HG02623 (cell line): ENCODE measurements around the gene SPAG5.

Source experiments
- ATAC-seq: cut with Tn5 transposase; IDR thresholded peaks from one replicate; pipeline ENCODE4 v1.9.1; 2021; ENCODE audit warnings: moderate library complexity; ENCODE audit not compliant: unreplicated experiment

The SPAG5 gene

DNA sequence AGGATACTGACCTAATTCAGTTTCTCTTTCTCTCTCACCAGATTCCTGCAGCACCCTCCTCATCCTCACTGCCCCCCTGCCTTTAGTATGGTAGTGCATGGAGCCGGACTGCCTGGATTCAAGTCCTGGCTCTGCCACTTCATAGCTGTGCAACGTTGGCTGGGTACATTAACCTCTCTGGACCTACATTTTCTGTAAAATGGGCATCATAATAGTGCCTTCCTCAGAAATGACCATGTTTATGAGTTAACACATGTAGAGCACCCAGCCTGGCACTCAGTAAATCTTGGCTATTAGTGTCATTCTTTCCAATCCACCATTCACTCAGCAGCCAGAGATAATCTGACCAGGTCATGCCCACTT, 53.7 kb downstream of the SPAG5 start:
- ATAC-seq: no peak

DNA sequence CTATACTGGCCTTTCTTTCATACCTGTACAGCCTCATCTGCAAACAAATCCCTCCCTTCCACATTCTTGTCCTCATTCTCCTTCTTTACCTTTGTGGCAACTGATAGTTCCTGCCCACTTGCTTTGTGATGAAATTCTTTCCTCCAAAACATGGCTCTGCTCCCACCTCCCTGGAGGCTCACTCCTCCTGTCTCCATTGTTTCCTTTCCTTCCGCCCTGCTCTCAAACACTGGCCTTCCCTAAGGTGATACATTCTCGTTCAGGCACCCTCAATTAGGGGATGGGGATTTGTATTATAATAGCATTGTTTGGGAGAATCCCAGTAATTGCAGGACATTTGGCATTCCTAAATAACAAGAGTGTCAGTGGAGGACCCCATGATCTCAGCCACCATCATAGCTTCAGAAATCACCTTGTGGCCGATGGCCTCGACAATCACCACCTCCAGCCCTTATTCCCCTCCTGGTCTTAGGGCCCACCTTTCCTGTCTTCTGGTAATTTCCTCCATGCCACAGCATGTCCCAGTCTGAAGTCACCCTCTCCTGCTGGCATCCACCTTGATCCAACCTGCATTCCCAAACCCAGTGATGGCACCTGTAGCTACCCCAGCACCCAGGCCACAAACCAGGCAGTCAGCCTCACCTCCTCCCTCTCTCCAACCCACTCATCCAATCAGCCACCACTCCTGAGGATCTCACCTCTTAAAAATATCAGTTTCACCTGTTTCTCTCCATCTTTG, 54.3 kb downstream of the SPAG5 start:
- ATAC-seq: no peak

DNA sequence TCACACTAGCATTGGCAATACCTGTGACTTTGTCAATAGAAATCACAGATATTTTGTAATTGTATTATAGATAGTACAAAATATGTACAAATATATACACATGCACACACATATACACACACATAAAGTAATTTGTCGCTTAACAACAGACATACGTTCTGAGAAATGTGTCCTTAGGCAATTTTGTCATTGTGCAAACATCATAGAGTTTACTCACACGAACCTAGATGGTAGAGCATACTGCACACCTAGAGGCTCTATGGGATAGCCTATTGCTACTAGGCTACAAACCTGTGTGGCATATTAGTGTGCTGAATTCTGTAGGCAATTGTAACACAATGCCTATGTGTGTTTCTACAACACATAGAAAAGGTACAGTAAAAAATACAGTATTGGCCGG, 57.4 kb downstream of the SPAG5 start:
- ATAC-seq: no peak

DNA sequence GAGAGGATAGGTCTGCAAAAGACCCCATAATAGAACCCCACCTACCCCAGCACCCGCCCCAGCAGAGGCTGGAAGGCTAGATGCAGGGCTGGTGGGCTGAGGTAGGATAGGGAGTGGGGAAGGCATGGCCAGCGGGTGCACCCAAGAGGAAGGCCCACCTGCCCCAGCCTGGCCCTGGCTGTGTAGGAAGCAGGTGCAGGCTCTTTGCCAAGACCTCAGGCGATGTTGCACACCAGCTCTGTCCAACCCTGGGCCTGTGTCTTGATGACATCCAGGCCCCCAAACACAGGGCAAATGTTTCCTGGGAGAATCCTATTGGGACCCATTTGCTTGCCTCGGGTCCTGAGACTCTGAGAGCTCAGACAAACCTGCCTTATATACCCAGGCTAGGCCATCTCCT, 58.6 kb downstream of the SPAG5 start:
- ATAC-seq: no peak

DNA sequence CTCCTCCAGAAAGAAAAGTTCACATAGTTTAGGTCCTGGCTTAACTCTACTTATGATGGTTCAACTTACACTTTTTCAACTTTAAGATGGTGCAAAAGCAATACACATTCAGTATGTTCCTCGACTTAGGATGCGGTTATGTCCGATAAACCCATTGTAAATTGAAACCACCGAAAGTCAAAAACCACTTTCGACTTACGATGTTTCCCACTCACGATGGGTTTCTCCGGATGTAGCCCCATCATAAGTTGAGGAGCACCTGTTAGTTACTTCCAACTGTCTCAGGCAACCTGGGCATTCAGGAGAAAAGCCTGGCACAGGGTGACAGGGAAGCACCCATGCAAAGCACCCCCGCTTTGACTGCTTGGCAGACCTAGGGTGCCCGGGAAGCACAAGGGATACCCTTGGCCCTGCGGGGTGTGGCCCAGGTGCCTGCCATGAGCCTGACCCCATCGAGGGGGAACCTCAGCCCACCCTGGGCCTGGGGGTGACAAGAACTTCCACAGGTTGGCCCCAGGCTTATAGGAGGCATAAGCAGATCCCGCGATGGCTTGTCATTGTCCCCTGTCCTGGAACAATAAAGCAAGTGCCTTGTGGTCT, 60.4 kb downstream of the SPAG5 start:
- ATAC-seq: no peak

DNA sequence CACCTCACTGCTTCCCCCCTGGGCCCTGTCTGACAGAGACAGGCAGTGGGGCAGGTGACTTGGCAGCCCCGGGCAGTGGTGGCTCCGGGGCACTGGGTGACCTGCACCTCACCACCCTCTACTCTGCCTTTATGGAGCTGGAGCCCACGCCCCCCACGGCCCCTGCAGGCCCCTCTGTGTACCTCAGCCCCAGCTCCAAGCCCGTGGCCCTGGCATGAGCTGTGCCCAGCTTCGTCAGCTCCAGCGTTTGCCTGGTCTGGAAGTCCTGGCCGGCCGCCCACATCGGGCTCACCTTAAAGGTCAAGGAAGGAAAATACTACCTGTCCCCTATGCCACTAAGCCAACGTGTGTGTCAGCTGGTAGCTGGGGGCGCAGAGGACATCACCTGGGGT, 61.6 kb downstream of the SPAG5 start:
- ATAC-seq: no peak

DNA sequence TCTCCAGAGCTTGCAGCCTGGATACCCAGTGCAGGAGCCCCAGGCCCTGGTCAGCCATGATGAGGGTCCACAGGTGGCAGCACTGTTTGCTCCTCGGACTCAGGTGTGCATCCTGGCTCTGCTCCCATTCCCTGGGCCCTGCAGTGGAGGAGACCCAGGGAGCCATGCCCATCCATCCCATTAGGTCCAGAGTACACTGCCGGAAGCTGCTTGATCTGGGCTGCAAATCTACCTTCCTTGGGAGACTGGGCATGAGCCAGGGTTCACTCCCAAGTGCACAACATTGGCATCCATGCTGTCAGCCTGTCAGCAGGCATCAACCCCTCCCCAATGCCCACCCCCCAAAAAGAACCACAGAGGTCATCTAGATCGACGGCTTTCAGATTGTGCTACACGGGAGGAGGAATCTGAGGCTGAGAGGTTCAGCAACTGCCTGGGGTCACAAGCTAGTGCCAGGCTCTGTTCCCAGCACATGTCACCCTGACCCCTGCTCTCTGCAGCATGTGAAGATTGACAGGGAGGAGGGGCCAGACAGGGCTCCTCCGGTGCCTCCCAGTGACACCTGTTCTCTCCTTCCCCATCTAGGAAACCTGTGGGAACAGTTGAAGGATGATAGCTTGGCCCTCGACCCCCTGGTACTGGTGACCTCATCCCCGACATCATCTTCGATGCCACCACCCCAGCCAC, 62.1 kb downstream of the SPAG5 start:
- ATAC-seq: no peak

DNA sequence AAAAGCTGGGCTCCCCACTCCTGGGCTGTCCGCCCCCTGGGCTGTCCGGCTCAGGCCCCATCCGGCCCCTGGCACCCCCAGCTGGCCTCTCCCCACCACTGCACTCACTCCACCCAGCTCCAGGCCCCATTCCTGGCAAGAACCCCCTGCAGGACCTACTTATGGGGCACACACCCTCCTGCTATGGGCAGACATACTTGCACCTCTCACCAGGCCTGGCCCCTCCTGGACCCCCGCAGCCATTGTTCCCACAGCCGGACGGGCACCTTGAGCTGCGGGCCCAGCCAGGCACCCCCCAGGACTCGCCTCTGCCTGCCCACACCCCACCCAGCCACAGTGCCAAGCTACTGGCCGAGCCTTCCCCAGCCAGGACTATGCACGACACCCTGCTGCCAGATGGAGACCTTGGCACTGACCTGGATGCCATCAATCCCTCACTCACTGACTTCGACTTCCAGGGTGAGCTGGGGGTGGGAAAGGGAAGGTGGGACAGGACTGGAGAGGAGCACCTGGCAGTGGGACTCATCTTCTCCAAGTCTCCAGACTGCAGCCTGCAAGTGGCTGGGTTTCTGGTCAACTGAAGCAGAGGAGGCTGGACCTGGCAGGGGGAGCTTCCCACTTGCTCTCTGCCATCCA, 64.0 kb downstream of the SPAG5 start:
- ATAC-seq: no peak

DNA sequence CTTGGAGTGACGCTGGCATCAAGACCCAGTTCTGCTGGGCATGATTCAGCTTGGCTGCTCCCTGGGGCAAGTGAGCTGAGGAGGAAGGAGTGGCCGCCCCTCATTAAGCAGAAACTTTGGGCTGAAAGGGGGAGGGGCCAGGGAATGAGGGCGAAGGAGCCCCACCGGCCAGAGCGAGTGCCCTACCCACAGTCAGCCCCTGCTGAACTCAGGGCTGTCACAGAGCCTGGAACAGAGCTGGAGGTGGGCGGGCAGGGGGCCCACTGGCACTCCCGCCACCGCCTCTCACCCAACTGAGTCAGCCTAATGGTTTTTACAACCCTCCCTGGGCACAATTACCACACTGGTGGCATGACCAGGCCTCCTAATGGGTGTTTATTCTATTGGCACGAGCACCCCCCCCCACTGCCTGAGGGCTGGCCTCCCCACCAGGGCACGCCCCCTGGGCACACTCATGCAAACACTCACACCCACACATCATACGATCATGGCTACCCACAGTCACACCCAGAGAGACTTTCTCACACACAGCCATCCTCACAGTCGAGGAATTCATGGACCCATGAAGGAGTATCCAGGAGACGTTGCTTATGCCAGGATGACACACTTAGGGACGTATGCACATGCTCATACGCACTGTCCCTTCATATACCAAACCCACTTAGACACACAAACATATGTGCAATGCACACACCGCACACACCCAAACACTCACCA, 65.6 kb downstream of the SPAG5 start:
- no peak for ATAC-seq

DNA sequence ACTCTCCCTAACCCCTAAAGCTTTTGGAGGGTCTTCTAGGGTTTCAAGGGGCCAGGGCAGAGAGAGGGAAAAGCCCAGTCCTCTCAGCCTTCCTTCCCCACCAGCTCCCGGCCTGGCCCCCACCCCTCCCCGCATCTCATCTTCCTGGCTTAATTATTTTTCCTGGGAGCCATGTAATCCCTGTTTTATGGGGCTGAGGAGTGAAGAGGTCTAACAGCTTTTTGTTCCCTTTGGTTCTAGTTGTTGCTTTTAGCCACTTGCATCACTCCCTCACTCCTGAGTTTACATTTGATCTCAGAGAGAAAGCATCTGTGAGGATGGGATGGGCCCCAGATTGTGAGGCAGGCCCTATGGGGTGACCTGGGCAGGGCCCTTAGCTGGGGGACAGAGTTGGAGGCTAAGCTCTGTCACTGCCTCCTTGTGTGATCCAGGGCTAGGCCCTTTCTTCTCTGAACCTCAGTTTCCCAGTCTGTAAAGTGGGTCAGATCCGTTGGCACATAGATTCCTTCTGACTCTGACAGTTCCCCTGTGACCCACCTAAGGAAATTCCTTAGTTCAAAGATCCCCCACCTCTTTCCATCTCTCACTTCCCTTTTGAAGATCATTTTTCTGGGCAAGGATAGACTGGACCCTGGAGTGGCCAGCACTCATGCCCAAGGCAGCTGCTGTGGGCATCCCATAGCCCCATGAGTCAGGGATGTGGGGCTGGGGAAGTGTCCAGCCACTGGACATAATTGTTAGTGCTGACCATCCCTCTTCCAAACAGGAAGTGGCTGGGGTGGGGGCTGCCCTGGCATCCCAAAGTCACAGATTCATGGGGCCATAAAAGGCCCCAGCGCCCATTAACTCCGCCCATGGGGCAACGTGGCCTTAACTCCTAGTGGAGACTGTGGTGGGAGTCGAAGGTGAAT, 66.5 kb downstream of the SPAG5 start:
- ATAC-seq: no peak

DNA sequence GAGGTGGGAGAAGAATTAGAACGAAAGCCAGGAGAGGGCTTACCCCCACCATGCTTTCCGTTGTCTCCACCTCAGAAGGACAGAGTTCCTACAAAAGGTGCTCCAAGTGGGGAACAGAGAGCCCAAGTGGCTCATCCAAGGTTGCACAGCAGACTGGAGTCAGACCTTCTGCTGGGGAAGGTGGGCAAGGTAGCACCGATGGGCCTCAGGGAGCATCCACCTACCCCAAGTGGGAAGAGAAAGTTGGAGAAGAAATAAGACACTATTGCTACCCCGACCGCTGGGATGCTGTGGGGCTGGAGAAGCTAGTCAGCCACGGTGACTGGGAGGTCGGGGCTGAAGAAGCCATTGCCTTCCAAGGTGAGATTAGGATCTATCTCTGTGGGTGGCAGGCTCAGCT, 67.9 kb downstream of the SPAG5 start:
- ATAC-seq: no peak

DNA sequence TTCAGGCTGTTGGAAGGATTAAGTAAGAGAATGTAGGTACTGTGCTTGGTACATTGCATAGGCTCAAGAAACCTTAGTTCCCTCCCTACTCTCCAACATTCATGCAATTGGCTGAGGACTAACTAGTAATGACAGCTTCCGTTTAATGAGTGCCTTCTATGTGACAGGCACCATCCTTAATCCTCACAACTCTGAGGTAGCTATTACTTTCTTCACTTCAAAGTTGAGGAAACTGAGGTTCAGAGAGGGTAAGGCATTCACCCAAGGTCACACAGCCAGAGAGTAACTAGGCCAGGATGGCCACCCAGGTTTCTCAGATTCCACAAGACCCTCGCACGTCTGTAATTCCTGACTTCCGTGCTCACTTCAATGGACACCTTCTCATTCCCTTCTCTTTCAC, 68.6 kb downstream of the SPAG5 start:
- no peak for ATAC-seq

DNA sequence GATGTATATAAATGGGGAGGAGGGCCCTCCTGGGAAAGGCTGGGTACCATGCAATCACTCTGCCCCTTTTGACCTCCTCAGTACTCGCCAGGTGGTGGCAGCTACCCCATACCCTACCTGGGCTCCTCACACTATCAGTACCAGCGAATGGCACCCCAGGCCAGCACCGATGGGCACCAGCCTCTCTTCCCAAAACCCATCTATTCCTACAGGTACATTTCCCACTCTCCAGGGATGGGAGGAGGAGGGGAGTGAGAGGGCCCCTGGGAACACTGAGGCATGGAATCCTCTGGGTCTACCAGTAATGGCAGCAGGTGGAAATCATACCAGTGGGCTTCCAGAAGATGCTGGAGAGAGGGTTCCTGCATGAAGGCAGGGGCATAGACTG, 69.8 kb downstream of the SPAG5 start:
- no peak for ATAC-seq

DNA sequence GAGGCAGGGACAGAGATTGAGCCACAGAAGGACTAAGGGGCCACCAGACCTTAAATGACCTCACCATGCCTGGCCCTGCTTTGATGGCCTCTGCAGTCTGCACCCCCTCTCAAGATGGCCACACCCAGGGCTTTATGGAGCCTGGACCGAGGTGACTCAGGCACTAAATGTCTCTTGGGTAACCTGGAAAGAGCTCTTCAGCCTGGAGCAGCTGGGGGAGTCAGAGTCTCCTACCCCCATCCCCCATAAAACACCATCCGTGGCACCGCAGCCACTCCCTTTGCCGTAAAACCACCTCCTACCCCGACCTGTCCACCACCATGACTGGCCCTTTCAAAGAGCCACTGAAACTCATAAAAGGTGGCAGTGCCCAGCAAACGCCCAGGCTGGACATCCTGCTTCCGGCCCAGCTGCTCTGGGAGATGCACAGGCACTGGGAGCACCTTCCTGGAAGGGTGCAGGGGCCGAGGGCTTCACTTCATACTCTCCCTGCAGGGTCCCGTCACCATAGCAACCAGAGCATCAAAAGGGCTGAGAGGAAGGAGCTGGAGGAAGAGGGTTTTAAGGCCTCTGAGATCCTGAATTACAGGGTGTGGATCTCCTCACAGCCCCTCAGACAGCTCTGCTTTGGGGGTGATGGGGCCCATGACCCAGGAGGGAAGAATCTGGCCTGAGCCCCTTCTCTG, 70.4 kb downstream of the SPAG5 start:
- no peak for ATAC-seq

DNA sequence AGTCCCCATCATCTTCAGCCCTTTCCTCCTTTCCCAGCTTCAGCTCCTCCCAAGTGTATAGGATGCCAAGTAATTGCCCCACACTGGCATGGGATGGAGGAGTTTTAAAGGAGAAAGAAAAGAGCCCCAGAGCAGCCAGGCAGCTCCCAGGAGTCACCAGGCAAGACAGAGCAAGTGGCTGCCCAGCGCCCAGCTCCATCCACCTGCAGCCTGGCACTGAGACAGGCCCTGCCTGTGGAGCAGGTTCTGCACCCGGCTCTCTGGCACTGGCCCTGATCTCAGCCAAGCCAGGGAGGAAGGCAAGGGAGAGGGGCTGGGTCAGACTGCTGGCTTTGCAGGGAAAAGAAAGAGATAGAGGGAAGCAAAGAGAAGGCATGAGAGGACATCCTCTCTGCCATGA, 71.0 kb downstream of the SPAG5 start:
- ATAC-seq: no peak
